ENCODE results near the gene SLC9B2. TPM values are rescaled to one million over a fixed set of nuclear protein-coding genes. Genes with fewer than 3 reads are reported as not detected.

The SLC9B2 gene
- polyA plus RNA-seq, 3 donors: 0.38 to 0.59 (median 0.48) TPM

DNA sequence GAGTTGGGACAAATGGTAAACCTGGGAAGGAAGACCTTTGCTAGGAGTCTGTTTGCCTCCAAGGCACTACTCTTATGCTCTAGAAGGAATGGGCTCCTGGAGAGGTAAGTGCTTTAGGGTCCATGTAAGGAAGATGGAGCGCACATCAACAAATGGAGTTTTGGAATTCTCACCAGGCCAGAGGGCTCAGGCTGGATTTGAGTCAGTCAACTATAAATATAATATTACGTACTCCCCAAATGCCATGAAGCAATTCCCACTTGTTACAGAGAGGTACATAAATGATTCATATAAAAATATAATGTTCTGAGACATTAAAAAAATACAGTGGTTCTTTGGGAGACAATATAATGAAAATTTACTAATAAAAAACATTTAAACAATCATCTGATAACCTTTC is 55.4 kb downstream of the SLC9B2 start:
- Histone ChIP-seq H3K9ac (ENCODE audit: insufficient read depth, low read length, poor library complexity, severe bottlenecking) (no peak overlapping the region), H3K4me1 (ENCODE audit: control insufficient read depth in 1 of 2, insufficient read depth in 2 of 2, low read length in 2 of 2) (peaks cover 10 to 15% of the 10 kb centered on the region in 2 donors)

DNA sequence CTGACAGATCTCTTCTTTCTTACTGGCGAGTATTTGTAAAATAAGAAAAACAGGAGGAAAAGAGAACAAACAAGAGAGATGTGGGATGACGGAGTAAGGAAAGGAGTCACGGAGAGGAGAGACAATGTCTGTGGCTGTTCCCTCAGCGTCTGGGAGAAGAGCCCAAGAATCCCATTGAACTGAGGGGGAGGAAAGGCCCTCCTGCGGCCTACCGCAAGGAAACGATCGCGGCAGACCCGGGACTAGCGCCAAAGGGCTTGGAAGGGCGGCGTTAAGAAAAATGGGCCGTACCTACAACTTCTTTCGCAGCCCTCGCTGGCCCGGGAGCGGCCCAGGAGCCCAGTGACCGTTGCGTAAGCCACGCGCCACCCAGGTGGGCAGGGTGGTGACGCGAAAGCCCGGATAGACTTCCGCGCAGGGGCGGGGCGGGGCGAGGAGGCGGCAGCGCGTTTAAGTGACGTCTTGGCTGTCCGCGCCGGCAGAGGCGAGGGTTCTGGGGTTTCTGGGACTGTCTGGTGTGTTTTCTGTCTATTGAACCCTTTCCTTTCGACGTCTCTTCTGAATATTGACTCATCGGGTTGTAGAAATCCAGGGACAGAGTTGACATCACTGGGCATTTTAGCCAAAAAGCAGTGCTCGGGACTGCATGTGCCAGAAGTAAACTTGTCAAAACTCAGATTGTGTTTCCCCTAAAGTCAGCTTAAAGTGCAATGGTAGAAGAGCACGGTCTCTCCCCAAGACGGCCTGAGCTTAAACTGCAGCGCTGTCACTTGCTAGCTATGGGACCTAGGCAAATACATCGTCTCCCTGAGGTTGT is 57.0 kb downstream of the SLC9B2 start, which contains the start of gene SLC9B1:
TSS of gene SLC9B1 (minus strand) at position 398 of the 817 bp plus-strand sequence. CDS start 27,994 bp downstream, outside the sequence.
- Histone ChIP-seq H4K20me1 (ENCODE audit: insufficient read depth, low read length) (no peaks in the 10 kb centered on the region), H3K9me3 (replicated peaks in 1 of 2; ENCODE audit: control insufficient read depth in 1 of 2, insufficient read depth in 1 of 2, low read length in 2 of 2) (no peaks in the 10 kb centered on the region), H3K4me1 (ENCODE audit: control insufficient read depth in 1 of 2, insufficient read depth in 2 of 2, low read length in 2 of 2) (peaks cover 10 to 15% of the 10 kb centered on the region in 2 donors), H3K79me2 (ENCODE audit: insufficient read depth, low read length) (no peaks in the 10 kb centered on the region), H3K9ac (ENCODE audit: insufficient read depth, low read length, poor library complexity, severe bottlenecking) (peak within 1 kb of the TSS; percentile 78), H3K27ac (ENCODE audit: low read depth in 1 of 2, low read length in 2 of 2) (peak within 1 kb of the TSS; percentile 63 to 80), H3K4me2 (replicated peaks; ENCODE audit: extremely low read depth, low read length, poor library complexity, severe bottlenecking) (peak within 1 kb of the TSS; percentile 85), H3K4me3 (replicated peaks in 1 of 3; ENCODE audit: low read depth in 2 of 3, low read length in 3 of 3) (peak within 1 kb of the TSS; percentile 52 to 76 (median 75)), H3K36me3 (replicated peaks in 1 of 2; ENCODE audit: control insufficient read depth in 1 of 2, insufficient read depth in 2 of 2, low read length in 2 of 2) (no peaks in the 10 kb centered on the region), H2AFZ (ENCODE audit: insufficient read depth, low read depth, low read length, poor library complexity, severe bottlenecking) (peak within 1 kb of the TSS; percentile 89), H3K27me3 (ENCODE audit: control insufficient read depth in 2 of 2, insufficient read depth in 2 of 2, low read length in 2 of 2) (no peaks in the 10 kb centered on the region)
- DNase-seq: peak; percentile 81 to 87 (median 85)
- H3K4me3 Mint-ChIP-seq: peak within 1 kb of the TSS; percentile 83 to 95
- under 1% methylated on average over 43 of the region's 46 CpGs for WGBS (ENCODE audit: insufficient coverage)
- peaks cover 16% of the 10 kb centered on the region for H3K4me1 Mint-ChIP-seq
- H3K36me3 Mint-ChIP-seq: no peaks in the 10 kb centered on the region
- H3K27me3 Mint-ChIP-seq (ENCODE audit: low read depth in 3 of 3): peaks cover 0 to 2% (median 0%) of the 10 kb centered on the region in 3 donors
- intact Hi-C loops (cut with micrococcal nuclease): no loop called here
- H3K27ac Mint-ChIP-seq: peak within 1 kb of the TSS; percentile 86 to 94 (median 92)
- H3K9me3 Mint-ChIP-seq: no peaks in the 10 kb centered on the region
- TF ChIP-seq, protein P1, sequence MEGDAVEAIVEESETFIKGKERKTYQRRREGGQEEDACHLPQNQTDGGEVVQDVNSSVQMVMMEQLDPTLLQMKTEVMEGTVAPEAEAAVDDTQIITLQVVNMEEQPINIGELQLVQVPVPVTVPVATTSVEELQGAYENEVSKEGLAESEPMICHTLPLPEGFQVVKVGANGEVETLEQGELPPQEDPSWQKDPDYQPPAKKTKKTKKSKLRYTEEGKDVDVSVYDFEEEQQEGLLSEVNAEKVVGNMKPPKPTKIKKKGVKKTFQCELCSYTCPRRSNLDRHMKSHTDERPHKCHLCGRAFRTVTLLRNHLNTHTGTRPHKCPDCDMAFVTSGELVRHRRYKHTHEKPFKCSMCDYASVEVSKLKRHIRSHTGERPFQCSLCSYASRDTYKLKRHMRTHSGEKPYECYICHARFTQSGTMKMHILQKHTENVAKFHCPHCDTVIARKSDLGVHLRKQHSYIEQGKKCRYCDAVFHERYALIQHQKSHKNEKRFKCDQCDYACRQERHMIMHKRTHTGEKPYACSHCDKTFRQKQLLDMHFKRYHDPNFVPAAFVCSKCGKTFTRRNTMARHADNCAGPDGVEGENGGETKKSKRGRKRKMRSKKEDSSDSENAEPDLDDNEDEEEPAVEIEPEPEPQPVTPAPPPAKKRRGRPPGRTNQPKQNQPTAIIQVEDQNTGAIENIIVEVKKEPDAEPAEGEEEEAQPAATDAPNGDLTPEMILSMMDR (IDR thresholded peaks at IDR 0.05): no peak

More for the DNA sequence above, 55.4 kb downstream of the SLC9B2 start:
- Histone ChIP-seq H3K36me3 (replicated peaks in 1 of 2; ENCODE audit: control insufficient read depth in 1 of 2, insufficient read depth in 2 of 2, low read length in 2 of 2) (no peaks in the 10 kb centered on the region), H2AFZ (ENCODE audit: insufficient read depth, low read depth, low read length, poor library complexity, severe bottlenecking) (peak overlapping the region; percentile 89), H3K79me2 (ENCODE audit: insufficient read depth, low read length) (no peaks in the 10 kb centered on the region), H4K20me1 (ENCODE audit: insufficient read depth, low read length) (no peaks in the 10 kb centered on the region), H3K4me2 (replicated peaks; ENCODE audit: extremely low read depth, low read length, poor library complexity, severe bottlenecking) (no peak overlapping the region), H3K27me3 (ENCODE audit: control insufficient read depth in 2 of 2, insufficient read depth in 2 of 2, low read length in 2 of 2) (no peaks in the 10 kb centered on the region), H3K27ac (ENCODE audit: low read depth in 1 of 2, low read length in 2 of 2) (no peak overlapping the region), H3K4me3 (replicated peaks in 1 of 3; ENCODE audit: low read depth in 2 of 3, low read length in 3 of 3) (no peak overlapping the region), H3K9me3 (replicated peaks in 1 of 2; ENCODE audit: control insufficient read depth in 1 of 2, insufficient read depth in 1 of 2, low read length in 2 of 2) (no peaks in the 10 kb centered on the region)
- Mint-ChIP-seq H3K4me3 (no peak overlapping the region), H3K4me1 (peaks cover 16% of the 10 kb centered on the region), H3K9me3 (no peaks in the 10 kb centered on the region), H3K27ac (peak overlapping the region in 1 of 7 donors; percentile 13), H3K27me3 (ENCODE audit: low read depth in 3 of 3) (peaks cover 0 to 2% (median 0%) of the 10 kb centered on the region in 3 donors), H3K36me3 (no peaks in the 10 kb centered on the region)
- TF ChIP-seq, protein P1 (IDR thresholded peaks at IDR 0.05): no peak
- WGBS (ENCODE audit: insufficient coverage): no CpG with 5 or more reads among the region's 2 CpGs
- intact Hi-C loops (cut with micrococcal nuclease): no loop called here
- no peak for DNase-seq

Measured in CD14-positive monocyte (primary cell).